ENCODE measurements around the gene TMEM106B.

DNA sequence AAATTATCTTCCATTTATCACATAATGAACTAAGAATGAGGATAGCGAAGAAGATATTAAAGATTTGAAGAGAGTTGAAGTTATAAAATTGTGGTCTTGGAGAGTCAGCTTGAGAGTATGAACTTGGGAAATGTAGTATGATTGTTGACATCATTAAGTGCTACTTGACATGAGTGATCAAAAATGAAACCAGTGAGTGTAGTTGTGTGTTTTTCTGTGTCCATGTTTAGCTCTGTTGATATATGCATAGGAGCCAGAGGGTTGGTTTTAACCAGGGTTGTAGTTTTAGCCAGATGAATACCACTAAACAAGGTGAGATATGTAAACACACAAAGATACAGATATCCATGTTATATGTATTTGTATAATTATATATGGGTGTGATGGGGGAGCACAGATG, 6.2 kb downstream of the TMEM106B start:
- TF ChIP-seq, protein P1, sequence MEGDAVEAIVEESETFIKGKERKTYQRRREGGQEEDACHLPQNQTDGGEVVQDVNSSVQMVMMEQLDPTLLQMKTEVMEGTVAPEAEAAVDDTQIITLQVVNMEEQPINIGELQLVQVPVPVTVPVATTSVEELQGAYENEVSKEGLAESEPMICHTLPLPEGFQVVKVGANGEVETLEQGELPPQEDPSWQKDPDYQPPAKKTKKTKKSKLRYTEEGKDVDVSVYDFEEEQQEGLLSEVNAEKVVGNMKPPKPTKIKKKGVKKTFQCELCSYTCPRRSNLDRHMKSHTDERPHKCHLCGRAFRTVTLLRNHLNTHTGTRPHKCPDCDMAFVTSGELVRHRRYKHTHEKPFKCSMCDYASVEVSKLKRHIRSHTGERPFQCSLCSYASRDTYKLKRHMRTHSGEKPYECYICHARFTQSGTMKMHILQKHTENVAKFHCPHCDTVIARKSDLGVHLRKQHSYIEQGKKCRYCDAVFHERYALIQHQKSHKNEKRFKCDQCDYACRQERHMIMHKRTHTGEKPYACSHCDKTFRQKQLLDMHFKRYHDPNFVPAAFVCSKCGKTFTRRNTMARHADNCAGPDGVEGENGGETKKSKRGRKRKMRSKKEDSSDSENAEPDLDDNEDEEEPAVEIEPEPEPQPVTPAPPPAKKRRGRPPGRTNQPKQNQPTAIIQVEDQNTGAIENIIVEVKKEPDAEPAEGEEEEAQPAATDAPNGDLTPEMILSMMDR (IDR thresholded peaks at IDR 0.05; ENCODE audit: extremely low read depth in 1 of 2, insufficient read depth in 1 of 2, low read depth in 1 of 2, low read length in 2 of 2): no peak
- no peak for TF ChIP-seq POLR2AphosphoS5 (IDR thresholded peaks at IDR 0.05; ENCODE audit: insufficient read depth, low read depth, low read length)
- TF ChIP-seq EZH2 (IDR thresholded peaks at IDR 0.05; ENCODE audit: borderline replicate concordance, low read depth, low read length, severe bottlenecking): no peak
- TF ChIP-seq, protein P2, sequence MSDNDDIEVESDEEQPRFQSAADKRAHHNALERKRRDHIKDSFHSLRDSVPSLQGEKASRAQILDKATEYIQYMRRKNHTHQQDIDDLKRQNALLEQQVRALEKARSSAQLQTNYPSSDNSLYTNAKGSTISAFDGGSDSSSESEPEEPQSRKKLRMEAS (IDR thresholded peaks at IDR 0.05; ENCODE audit: insufficient read depth, insufficient read length): no peak

Data from endothelial cell of umbilical vein (primary cell).